NCI-H82 (cell line): ENCODE data around the gene BMERB1.

ENCODE experiments used
- DNase-seq: peaks from one replicate; lab custom pipeline; 2025; lab: John Stamatoyannopoulos, UW

BMERB1 gene

DNA sequence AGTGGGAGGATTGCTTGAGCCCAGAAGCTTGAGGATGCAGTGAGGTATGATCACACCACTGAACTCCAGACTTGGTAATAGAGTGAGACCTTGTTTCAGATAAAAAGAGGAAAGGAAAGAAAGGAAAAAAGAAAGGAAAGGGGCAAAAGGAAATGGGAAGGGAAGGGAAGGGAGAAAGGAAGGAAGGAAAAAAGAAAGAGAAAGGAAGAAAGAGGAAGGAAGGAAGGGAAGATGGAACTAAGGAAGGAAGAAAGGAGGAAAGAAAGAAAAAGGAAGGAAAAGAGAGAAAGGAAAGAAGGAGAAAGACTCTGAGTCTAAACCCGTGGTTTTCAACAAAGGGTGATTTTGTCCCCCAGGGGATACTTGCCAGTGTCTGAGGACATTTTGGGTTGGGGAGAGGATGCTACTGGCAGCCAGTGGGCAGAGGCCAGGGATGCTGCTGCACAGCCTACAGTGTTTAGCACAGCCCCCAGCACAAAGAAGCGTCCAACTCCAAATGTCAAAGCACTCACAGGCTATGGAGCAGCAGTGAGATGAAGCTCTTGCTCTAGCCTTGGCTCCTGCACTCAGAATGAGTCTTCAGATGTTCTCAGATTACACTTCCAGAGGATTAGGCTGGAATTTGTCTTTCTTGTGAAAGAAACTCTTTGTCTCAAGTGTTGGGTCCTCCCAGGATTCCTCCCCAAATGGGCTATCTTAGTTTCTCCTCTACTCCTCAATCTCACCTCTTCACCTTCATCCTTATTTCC lies 64.2 kb downstream of the BMERB1 start:
- no peak for DNase-seq

DNA sequence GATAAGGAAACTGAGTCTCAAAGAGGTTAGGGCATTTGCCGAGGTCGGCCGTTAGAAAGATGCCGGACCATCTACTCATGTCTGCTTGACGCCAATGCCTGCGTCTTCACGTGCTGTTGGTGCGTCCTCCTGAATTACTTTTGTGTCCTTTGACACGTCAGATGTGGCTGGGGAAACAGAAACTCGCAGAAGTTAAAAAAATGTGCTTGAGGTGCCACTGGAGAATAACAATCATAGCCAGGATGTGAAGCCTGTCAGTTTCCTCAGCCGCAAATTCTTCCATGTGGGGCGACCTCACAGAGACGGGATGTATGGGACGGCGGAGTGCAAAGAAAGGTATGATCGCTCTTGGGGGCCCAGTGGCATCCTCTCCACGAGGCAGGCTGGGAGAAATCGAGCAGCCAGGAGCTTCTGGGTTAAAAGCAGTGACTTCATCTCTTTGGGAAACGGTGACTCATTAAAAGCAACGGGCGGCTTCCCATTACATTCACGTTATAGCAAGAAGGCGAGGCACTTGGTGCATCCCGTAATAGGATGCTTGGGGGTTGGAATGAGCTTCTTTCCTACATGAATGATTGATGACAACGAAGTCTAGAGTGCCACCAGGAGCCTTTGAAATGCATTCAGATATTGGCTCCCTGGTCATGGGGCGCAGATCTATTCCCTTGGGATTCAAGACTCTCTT lies 67.8 kb downstream of the BMERB1 start:
- no peak for DNase-seq

DNA sequence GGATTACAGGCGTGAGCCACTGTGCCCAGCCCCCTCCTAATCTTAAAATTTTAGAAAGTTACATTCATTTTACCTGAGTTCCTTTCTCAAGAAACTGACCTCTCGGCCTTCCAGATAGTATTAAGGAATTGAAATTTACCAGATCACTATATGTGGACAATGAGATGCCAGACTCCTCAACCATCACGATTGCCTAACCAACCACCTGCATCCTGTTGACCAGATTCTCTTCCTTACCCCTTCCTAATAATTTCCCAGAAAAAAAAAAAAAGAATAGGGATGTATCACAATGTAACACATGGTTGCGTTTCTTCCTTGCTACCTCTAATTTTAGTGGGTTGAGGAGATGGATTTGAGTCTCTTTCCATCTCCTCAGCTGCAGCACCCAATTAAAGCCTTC lies 72.1 kb downstream of the BMERB1 start:
- DNase-seq = no peak

DNA sequence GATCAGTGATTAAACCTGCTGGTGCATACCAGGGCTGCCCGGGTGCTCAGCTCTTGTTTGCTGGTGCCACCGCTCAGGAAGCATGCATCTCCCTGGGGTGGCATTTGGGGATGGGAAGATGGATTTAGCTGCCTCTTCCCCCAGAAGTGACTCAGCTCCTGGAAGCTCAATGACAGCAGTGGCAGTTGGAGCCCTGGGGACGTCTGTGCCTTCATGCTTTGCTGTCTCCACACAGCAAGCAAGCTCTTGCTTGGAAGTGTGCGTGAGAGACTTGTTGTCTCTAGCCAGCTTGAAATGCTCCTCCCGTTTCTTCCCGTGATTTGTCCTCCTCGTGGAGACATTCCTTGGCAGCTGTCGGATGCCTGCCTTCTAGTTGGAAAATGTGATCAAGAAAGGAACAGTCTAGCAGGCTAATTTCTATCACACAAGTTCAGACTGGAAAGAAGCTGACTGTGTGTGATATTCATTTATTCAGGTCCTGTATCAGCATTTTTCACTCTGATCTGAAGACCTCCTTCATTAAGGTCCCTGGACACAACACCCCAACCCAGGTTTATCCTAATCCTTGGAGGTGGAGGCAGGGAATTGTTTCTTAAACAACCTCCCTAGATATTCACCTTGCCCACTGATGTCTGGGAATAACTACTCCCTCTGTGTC lies 73.0 kb downstream of the BMERB1 start:
- no peak for DNase-seq

DNA sequence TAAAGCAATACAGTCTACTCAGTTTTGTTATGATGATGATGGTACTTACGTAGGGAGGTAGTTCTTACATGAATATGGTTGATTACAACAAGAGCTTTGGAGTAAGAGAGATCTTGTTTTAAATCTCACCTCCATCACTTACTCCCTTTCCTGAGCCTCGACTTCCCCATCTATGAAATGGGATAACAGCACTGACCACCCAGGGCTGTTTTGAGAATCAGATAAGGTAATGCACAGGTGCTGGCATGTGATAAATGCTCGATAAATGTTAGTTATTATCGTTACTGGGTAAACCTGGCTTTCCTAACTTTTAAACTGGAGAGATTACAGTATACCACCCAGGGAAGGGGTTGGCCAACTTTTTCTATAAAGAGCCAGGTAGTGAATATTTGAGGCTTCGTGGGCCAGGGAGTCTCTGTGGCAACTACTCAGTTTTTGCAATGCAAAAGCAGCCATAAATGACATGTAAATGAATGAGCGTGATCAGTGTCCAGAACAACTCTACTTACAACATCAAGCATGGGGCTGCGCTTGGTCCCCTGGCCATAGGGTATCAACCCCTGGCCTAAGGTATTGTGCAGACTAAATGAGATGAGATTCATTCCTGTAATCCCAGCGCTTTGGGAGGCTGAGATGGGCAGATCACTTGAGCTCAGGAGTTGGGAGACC lies 73.7 kb downstream of the BMERB1 start:
- DNase-seq = no peak

DNA sequence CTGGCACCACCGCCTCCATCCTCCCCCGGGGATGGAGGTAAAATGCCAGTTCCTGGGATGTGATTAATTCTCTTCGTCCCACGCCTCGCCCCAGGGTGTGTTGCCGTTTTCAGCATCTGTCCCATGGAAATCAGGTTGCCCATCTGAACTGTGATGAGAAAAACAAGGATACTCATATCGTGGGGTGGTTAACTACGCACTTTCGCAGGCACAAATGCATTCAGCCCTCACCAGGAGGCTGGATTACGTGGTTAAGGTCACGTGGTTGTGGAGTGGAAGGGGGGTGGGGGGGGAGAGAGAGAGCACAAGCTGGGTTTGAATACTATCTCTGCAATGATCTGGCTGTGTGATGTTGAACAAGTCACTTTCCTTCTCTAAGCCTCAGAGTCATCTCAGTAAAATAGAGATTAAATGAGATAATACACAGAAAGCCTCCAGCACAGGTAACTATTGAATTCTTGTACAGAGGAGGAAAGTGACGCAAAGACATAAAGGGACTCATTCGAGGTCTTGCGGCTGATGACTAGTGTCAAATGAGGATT lies 74.7 kb downstream of the BMERB1 start:
- DNase-seq = no peak

DNA sequence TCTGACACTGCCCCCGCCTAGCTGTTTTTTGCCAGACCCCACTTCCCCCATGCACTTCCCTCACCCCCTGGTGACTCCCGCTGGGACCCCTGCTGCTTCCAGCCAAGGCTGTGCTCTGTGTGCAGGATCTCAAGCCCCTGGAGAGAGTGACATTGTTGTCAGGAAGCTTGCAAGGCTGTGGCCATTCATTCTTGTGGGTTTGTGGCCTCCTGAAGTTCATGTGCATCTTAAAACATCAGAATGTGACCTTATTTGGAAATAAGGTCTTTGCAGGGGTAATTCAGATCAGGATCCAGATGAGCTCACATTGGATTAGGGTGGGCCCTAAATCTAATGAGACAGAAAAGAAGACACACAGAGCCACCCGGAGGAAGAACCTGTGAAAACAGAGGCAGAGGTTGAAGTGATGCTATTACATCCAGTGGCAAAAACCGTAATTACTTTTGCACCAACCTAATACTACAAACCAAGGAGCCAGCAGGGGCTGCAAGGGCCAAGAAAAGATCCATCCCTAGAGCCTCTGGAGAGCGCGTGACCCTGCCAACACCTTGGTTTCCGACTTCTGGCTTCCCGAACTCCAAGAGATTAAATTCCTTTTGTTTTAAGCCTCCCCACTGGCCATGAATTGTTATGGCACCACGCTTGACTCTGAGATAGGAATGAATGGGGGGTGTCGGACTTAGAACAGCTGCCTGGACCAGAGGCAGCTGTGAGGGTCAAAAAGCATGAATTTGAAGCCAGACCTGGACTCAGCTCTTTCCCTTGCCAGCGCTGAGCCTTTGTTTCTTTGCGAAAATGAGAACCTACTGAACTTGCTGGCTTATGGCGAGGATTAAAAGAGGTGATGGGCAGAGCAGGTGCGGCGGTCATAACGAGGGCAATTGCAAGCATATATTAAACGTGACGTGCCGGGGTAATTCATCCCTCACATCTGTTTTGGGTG lies 75.5 kb downstream of the BMERB1 start:
- DNase-seq = peak; percentile 47

DNA sequence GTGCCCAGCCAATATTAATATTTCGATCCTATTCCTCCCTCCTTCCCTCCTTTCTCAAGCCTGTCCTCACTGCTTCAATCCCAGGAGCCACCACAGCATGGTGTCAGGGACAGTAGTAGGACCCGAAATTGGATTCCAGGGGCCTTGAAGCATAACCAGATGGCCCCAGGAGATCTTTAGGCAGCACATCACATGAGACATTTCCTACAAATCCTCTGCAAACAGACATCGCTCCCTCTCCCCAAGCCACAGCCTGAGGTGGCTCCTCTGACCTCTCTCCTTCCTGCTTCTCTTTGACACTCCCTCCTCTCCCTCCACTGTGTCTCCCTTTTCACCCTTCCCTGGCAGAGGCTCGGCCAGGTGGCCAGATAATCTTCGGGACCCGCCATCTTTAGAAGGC lies 76.6 kb downstream of the BMERB1 start:
- DNase-seq = peak; percentile 75

DNA sequence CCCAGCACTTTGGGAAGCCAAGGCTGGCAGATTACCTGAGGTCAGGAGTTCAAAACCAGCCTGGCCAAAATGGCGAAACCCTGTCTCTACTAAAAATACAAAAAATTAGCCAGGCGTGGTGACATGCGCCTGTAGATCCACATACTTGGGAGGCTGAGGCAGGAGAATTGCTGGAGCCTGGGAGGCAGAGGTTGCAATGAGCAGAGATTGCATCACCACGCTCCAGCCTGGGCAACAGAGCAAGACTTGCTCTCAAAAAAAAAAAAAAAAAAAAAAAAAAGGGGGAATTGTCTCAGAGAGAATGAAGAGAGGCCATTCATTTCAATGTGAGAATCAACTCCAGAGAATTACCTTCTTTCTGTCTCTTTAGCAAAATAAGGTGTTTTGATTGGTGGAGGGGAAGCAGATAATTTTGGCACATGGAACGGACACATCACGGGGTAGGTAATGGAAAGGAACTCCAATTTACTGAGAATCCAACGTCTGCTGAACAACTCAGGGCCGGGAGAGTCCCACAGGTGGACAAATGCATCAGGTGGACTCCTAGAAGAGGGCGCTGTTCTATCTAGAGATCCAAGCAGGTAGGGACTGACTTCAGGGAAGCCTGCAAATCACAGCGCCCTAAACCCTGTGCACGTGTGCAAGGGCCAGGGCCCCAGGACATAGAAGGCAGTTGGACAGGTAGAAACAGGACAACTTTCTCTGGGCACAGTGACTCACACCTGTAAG lies 77.5 kb downstream of the BMERB1 start:
- DNase-seq = no peak

DNA sequence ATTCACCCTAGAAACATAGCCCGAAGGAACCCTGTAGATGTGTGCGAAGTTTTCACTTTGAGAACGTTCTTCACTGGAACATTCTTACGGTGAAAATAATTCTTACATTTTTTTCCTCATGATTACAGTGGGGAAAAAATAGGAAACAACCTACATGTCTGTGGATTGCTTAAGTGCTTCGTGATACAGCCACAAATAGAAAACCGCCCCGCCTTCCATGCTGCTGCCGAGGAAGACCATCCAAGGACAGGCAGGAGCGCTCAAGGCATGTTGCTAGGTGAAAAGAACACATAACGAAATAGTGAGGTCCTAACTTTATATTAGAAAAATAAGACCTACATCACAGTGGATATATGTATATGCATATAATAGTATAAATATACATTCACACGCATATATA lies 78.8 kb downstream of the BMERB1 start:
- no peak for DNase-seq

DNA sequence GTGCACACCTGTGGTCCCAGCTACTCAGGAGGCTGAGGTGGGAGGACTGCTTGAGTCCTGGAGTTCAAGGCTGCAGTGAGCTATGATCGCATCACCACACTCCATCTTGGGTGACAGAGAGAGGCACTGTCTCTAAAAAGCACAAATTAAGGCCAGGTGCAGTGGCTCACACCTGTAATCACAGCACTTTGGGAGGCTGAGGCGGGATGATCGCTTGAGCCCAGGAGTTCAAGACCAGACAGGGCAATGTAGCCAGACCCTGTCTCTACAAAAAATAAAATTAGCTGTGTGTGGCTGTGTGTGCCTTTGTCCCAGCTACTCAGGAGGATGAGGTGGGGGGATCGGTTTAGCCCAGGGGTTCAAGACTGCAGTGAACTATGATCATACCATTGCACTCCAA lies 81.6 kb downstream of the BMERB1 start:
- no peak for DNase-seq

DNA sequence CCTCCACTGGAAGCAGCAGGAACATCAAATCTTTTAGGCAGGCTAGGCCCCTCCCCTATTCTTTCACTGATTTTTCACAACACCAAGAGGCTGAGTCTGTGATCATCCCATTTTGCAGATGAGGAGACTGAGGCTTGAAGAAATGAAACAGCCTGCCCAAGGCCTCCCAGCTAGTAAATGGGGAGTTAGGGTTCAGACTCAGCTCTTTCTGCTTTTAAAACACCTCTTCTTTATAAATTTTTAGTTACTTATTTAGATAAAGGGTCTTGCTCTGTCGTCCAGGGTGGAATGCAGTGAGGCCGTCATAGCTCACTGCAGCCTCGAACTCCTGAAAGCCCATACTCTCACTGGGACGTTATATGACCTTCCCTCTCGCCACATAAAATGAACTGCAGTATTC lies 82.2 kb downstream of the BMERB1 start:
- no peak for DNase-seq

DNA sequence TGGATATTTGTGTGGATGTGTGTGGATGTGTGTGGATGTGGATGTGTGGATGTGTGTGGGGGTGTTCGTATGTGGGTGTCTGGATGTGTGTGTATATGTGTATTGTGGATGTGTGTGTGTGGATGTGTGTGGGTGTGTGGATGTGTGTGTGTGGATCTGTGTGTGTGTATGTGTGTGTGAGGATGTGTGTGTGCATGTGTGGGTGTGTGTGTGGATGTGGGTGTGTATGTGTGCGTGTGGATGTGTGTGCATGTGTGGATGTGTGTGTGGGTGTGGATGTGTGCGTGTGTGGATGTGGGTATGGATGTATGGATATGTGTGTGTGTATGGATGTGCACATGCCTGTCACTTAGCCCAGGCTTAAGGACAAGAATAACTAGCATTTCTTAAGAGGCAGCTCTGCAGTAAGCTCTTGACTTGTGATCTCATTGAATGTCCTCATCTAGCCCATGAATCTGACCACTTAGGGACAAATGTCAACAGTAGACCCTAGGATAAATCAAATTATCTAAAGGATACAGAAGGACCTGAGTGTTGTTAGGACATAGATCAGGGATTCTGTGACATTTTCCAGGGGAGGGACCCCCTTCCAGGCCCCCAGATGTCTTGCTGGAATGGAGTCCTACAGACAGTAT lies 83.5 kb downstream of the BMERB1 start:
- peak; percentile 28 for DNase-seq

DNA sequence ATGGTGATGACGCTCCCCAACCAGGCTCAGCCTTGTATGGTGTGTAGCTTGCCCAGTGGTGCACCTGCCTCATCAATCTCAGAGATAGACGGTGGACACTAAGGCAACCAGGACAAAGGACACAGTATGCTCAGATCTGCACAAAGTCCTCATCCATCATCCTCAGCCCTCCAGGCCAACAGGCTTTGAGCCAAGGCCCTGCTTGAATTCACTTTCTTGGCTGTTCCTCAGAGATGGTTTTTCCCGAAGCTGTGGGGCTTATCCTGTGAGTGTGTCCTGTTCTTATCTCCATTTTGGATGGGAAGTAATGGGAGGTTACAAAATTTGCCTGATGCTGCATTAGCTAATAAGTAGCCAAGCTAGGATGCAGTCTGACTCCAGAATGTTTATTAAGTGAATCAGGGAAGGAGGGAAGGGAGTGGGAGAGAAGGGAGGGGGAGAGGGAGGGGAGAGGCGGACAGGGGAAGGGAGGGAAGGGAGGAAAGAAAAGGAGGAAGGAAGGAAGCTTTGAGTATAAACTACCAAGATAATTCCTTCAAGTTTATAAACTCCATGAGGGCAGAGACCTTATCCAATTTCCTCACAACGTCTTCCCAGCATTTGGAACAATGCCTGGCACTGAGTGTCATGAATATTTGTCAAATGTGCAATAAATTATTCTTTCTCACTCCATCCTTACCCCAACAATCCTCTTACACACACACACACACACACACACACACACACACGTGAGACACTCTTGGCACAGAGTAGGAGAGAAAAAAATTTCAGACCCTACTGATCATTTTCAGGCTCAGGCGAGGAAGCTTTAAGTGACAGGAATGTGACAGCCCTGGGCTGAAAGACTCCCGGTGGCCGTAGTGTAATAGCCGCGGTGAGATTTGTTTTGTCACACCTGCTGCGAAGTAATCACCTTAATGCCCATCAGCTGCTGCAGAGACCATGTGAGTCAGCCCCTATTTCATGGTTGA lies 84.3 kb downstream of the BMERB1 start:
- peak; percentile 29 for DNase-seq

DNA sequence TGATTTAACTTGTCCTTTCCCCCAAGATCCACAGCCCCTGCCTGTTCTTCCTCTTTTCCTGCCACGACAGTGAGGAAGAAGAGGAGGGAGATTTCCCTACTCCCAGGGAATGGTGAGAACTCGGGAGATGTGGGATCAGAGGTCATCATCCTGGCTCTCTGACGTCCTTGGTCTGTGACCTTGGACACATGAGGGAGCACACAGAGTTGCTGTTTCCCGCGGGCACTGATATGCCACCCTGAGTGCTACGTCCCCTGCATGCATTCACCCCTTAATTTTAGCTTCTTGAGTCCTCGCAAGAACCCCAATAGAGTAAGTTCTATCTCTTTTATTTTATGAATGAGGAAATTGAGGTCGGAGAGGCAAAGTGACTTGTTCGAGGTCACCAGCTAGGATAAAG lies 85.4 kb downstream of the BMERB1 start:
- no peak for DNase-seq

DNA sequence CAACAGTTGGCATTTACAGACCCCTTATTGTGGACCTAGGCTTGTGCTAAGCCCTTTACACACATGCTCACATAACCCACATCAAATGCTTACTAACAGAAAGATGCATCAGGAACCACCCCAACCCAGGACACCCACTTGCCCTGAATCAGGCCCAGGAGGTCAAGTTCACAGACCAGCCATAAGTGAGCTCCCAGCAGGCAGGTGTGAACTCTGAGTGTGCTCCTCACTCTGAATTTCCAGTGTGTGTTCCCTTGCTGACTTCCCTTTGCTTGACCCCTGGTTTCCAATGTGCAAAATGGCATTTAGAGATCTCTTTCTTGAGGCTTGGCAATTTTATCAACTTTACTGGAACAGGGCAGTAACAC lies 87.0 kb downstream of the BMERB1 start:
- no peak for DNase-seq

DNA sequence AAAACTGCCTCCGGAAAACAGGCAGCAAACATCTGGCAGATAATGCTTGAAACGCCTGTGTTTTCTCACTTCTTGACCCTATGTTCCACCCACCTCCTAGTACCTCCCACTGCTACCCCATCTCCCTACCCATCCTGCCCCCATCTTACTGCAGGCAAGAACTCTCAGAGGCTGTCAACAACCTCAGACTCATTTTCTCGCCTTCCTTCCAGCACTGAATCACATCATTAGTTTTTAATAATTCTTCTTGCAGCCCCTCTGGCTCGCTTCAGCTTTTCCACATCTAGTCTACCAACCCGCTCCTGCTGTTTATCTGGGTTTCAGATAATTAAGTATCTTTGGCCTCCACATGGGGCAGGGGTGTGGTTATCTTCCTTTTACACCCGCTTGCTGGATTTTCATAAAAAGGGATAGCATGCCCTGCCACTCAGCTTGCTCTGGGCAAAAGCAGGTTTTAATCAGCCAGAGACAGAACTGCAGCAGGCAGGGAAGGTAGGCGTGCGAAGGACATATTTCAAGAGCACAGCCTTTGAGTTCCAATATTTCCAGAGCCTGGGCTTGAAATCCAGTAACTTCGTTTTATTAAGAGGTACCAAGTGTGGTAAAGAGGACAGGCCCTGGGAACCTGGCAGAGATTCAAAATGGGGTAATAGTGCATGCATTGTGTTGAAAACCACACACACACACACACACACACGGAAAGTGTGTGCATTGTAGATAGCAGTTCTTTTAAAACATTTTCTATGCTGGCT lies 87.5 kb downstream of the BMERB1 start:
- DNase-seq = no peak

DNA sequence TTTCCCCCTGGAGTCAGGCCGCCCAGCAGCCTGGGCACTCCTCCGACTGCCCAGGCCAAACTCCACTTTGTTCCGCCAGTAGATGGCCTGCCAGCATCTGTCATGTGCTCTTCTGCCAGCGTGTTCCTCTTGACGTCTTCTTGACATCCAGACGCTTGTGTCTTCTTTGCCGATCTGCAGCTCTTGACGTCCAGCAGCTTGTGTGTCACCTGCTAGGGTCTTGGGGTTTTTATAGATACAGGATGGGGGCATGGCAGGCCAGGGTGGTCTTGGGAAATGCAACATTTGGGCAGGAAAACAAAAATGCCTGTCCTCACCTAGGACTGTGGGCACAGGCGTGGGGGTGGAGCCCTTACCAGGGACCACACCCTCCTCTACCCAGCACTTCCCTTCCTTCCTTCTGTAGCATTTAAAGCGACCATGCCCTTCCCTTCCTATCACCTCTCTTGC lies 88.7 kb downstream of the BMERB1 start:
- DNase-seq = no peak
